ENCODE measurements around the gene MTM1.

MTM1 gene

GRCh38 chrX:150605603-150606002 lies 37.2 kb downstream of the MTM1 start:
- no peak for DNase-seq (ENCODE audit: low spot score)

- DNase-seq (ENCODE audit: low spot score) = no peak
Measured at GRCh38 chrX:150607201-150607600, 38.8 kb downstream of the MTM1 start.

- no peak for DNase-seq (ENCODE audit: low spot score)
Measured at GRCh38 chrX:150610043-150610442, 41.6 kb downstream of the MTM1 start.

GRCh38 chrX:150610446-150610845 lies 42.0 kb downstream of the MTM1 start:
- no peak for DNase-seq (ENCODE audit: low spot score)

- DNase-seq (ENCODE audit: low spot score) = no peak
Measured at GRCh38 chrX:150615356-150615755, 46.9 kb downstream of the MTM1 start.

GRCh38 chrX:150616179-150616862 lies 47.9 kb downstream of the MTM1 start:
- DNase-seq (ENCODE audit: low spot score) = no peak

- no peak for DNase-seq (ENCODE audit: low spot score)
Measured at GRCh38 chrX:150616863-150617198, 48.4 kb downstream of the MTM1 start.

- DNase-seq (ENCODE audit: low spot score) = no peak
Measured at GRCh38 chrX:150621652-150622051, 53.2 kb downstream of the MTM1 start.

GRCh38 chrX:150623583-150623982 lies 55.2 kb downstream of the MTM1 start:
- no peak for DNase-seq (ENCODE audit: low spot score)

- DNase-seq (ENCODE audit: low spot score) = no peak
Measured at GRCh38 chrX:150625097-150625496, 56.7 kb downstream of the MTM1 start.

GRCh38 chrX:150625875-150626274 lies 57.5 kb downstream of the MTM1 start:
- DNase-seq (ENCODE audit: low spot score) = no peak

GRCh38 chrX:150627957-150628356 lies 59.5 kb downstream of the MTM1 start:
- DNase-seq (ENCODE audit: low spot score) = no peak

GRCh38 chrX:150635952-150636351 lies 67.5 kb downstream of the MTM1 start:
- no peak for DNase-seq (ENCODE audit: low spot score)

GRCh38 chrX:150642423-150642822 lies 74.0 kb downstream of the MTM1 start:
- no peak for DNase-seq (ENCODE audit: low spot score)

- DNase-seq (ENCODE audit: low spot score) = no peak
Measured at GRCh38 chrX:150643271-150643670, 74.8 kb downstream of the MTM1 start.

GRCh38 chrX:150643958-150644357 lies 75.5 kb downstream of the MTM1 start:
- DNase-seq (ENCODE audit: low spot score) = no peak

- no peak for DNase-seq (ENCODE audit: low spot score)
Measured at GRCh38 chrX:150644422-150644821, 76.0 kb downstream of the MTM1 start.

- DNase-seq (ENCODE audit: low spot score) = no peak
Measured at GRCh38 chrX:150647331-150647730, 78.9 kb downstream of the MTM1 start.

GRCh38 chrX:150648296-150648940 lies 80.0 kb downstream of the MTM1 start:
- no peak for DNase-seq (ENCODE audit: low spot score)

- no peak for DNase-seq (ENCODE audit: low spot score)
Measured at GRCh38 chrX:150649096-150649870, 80.9 kb downstream of the MTM1 start.

- no peak for DNase-seq (ENCODE audit: low spot score)
Measured at GRCh38 chrX:150651906-150652305, 83.5 kb downstream of the MTM1 start.

GRCh38 chrX:150655788-150656187 lies 87.4 kb downstream of the MTM1 start:
- DNase-seq (ENCODE audit: low spot score) = no peak

- DNase-seq (ENCODE audit: low spot score) = no peak
Measured at GRCh38 chrX:150663073-150663472, 94.7 kb downstream of the MTM1 start.
